ENCODE data around the gene SVEP1.
"Not testable (repeated sequence)": the region's sequence is repeated elsewhere in the genome, so short reads cannot be mapped to it uniquely, and the experiment has no call there.

SVEP1 gene

GRCh38 chr9:110579034-110579861, at the start of gene SVEP1:
Gene SVEP1, minus strand, starts transcription at chr9:110579741. Its CDS starts 198 bp downstream, at chr9:110579543.
- DNase-seq: no peak

- DNase-seq: no peak
These were observed 46.7 kb upstream of the SVEP1 start for GRCh38 chr9:110626101-110626829.

- DNase-seq: no peak
These were observed 44.0 kb upstream of the SVEP1 start for GRCh38 chr9:110623462-110624025.

GRCh38 chr9:110622368-110622767, 42.8 kb upstream of the SVEP1 start:
- DNase-seq: no peak

- no peak for DNase-seq
These were observed 41.2 kb upstream of the SVEP1 start for GRCh38 chr9:110620726-110621125.

GRCh38 chr9:110619831-110620230, 40.3 kb upstream of the SVEP1 start:
- DNase-seq: no peak

GRCh38 chr9:110615498-110615897, 36.0 kb upstream of the SVEP1 start:
- no peak for DNase-seq

GRCh38 chr9:110614576-110614975, 35.0 kb upstream of the SVEP1 start:
- not testable (repeated sequence) for DNase-seq

- DNase-seq: no peak
These were observed 26.7 kb upstream of the SVEP1 start for GRCh38 chr9:110606179-110606790.

GRCh38 chr9:110605565-110605964, 26.0 kb upstream of the SVEP1 start:
- no peak for DNase-seq

GRCh38 chr9:110604171-110604601, 24.6 kb upstream of the SVEP1 start:
- no peak for DNase-seq

GRCh38 chr9:110602281-110602680, 22.7 kb upstream of the SVEP1 start:
- DNase-seq: no peak

GRCh38 chr9:110601098-110601497, 21.6 kb upstream of the SVEP1 start:
- DNase-seq: no peak

GRCh38 chr9:110599468-110599867, 19.9 kb upstream of the SVEP1 start:
- no peak for DNase-seq

GRCh38 chr9:110592044-110592830, 12.7 kb upstream of the SVEP1 start:
- DNase-seq: no peak

GRCh38 chr9:110591526-110591925, 12.0 kb upstream of the SVEP1 start:
- no peak for DNase-seq

- DNase-seq: no peak
These were observed 11.3 kb upstream of the SVEP1 start for GRCh38 chr9:110590816-110591215.

GRCh38 chr9:110588296-110588695, 8.8 kb upstream of the SVEP1 start:
- DNase-seq: no peak

GRCh38 chr9:110583237-110583636, 3.7 kb upstream of the SVEP1 start:
- no peak for DNase-seq

- no peak for DNase-seq
These were observed 2.6 kb upstream of the SVEP1 start for GRCh38 chr9:110582156-110582555.

GRCh38 chr9:110580850-110581249, 1.3 kb upstream of the SVEP1 start:
- DNase-seq: no peak

- no peak for DNase-seq
These were observed 300 bp upstream of the SVEP1 start for GRCh38 chr9:110579862-110580219.

GRCh38 chr9:110578575-110579033, 937 bp downstream of the SVEP1 start:
- no peak for DNase-seq

Data from NCI-H446 treated with DMSO at 0.1 percent for 48 hours (cell line).